Mammary epithelial cell (primary cell): ENCODE results near the gene NR2F1-AS1.

ENCODE experiments used
- EZH2 ChIP-seq: IDR thresholded peaks from 2 replicates; pipeline ENCODE4 v1.6.1; 2012; ENCODE audit warnings: low read length, inconsistent platforms, borderline replicate concordance
- TF ChIP-seq, protein P1 (sequence below), 2 donors: IDR thresholded peaks in 1 of 2; conservative IDR thresholded peaks in 1 of 2; 2 replicates each; pipeline ENCODE4 v1.5.1; 2011 to 2012; ENCODE audit warnings: inconsistent platforms in 2 of 2, low read length in 2 of 2, mild to moderate bottlenecking in 2 of 2, control low read depth in 1 of 2, low read depth in 1 of 2; ENCODE audit not compliant: insufficient read depth in 1 of 2; ENCODE audit errors: extremely low read depth in 1 of 2

DNA sequence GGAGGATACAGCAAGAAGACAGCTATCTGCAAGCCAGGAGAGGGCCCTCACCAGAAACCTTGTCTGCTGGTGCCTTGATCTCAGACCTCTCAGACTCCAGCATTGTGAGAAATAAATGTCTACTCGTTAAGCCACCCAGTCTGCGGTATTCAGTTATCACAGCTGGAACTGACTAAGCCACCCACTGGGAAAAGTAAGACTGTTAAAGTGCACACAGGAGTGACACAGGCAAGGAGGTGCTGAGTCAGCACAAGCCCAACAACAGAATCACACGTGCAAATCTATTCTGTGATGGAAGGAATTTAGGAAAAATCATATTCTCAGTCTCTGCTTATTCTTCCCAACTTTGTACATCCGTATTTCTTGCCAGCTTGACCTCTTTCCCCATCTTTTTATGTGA lies 200.0 kb downstream of the NR2F1-AS1 start:
- TF ChIP-seq, protein P1, sequence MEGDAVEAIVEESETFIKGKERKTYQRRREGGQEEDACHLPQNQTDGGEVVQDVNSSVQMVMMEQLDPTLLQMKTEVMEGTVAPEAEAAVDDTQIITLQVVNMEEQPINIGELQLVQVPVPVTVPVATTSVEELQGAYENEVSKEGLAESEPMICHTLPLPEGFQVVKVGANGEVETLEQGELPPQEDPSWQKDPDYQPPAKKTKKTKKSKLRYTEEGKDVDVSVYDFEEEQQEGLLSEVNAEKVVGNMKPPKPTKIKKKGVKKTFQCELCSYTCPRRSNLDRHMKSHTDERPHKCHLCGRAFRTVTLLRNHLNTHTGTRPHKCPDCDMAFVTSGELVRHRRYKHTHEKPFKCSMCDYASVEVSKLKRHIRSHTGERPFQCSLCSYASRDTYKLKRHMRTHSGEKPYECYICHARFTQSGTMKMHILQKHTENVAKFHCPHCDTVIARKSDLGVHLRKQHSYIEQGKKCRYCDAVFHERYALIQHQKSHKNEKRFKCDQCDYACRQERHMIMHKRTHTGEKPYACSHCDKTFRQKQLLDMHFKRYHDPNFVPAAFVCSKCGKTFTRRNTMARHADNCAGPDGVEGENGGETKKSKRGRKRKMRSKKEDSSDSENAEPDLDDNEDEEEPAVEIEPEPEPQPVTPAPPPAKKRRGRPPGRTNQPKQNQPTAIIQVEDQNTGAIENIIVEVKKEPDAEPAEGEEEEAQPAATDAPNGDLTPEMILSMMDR (conservative IDR thresholded peaks at IDR 0.05 in 1 of 2, IDR thresholded peaks at IDR 0.05 in 1 of 2; ENCODE audit: extremely low read depth in 1 of 2, insufficient read depth in 1 of 2, low read depth in 1 of 2, low read length in 2 of 2), result no peak
- TF ChIP-seq EZH2, result no peak
